Measurements from ENCODE around the gene CREB3L1.

The CREB3L1 gene

GRCh38 chr11:46259971-46260560 lies 17.4 kb upstream of the CREB3L1 start:
- no peak for TF ChIP-seq CTCF (IDR thresholded peaks at IDR 0.05)

GRCh38 chr11:46263120-46263519 lies 14.3 kb upstream of the CREB3L1 start:
- no peak for TF ChIP-seq CTCF (IDR thresholded peaks at IDR 0.05)

- TF ChIP-seq CTCF (IDR thresholded peaks at IDR 0.05): no peak
These were observed 13.4 kb upstream of the CREB3L1 start for GRCh38 chr11:46264030-46264429.

GRCh38 chr11:46264976-46265375 lies 12.5 kb upstream of the CREB3L1 start:
- TF ChIP-seq CTCF (IDR thresholded peaks at IDR 0.05): no peak

GRCh38 chr11:46265764-46266163 lies 11.7 kb upstream of the CREB3L1 start:
- TF ChIP-seq CTCF (IDR thresholded peaks at IDR 0.05): no peak

- no peak for TF ChIP-seq CTCF (IDR thresholded peaks at IDR 0.05)
These were observed 9.5 kb upstream of the CREB3L1 start for GRCh38 chr11:46267930-46268329.

- no peak for TF ChIP-seq CTCF (IDR thresholded peaks at IDR 0.05)
These were observed 6.8 kb upstream of the CREB3L1 start for GRCh38 chr11:46270684-46271083.

GRCh38 chr11:46271407-46271806 lies 6.1 kb upstream of the CREB3L1 start:
- TF ChIP-seq CTCF (IDR thresholded peaks at IDR 0.05): no peak
